GM13977 (cell line): Measurements from ENCODE around the gene TEKT5.
"Not testable (repeated sequence)": the region's sequence is repeated elsewhere in the genome, so short reads cannot be mapped to it uniquely, and the experiment has no call there.

Experiments
- DNase-seq: peaks from one replicate; pipeline ENCODE4 v3.0.0; 2012; ENCODE audit warnings: low spot score
- CTCF ChIP-seq: IDR thresholded peaks from 2 replicates; pipeline ENCODE4 v1.5.1; 2012; ENCODE audit warnings: mild to moderate bottlenecking, control low read depth; ENCODE audit not compliant: insufficient read depth; ENCODE audit errors: extremely low read depth, missing control alignments
- in situ Hi-C: fragments of 300-500 bp; cut with MboI; formaldehyde crosslinking; loops from one replicate; pipeline ENCODE4 v1.12.0; 2022; ENCODE audit warnings: low sequenced_read_pairs, low pct_unique_long_range_greater_than_20kb, mixed read lengths, inconsistent platforms; ENCODE audit not compliant: unreplicated experiment

TEKT5 gene

DNA sequence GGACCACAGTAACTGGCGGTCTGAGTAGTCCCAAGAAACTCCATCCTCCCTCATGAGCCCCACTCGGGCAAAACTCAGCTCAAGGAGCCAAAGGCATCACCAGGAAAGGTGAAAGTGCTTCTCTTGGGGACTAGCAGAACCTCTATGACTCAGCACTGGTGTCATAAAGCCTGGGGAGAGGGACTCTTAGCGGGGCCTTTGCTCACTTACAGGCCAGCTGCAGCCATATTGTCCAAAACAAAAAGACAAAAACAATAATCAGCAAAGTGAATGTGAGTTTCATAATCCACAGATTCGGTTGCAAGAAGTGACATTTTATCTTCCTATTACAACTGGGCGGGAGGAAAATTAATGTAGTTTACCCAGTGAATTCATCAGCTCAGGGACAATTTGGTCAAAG is at the start of gene TEKT5:
Gene TEKT5 (minus strand): TSS at position 101 of the 400 bp plus-strand sequence. CDS start 57 bp downstream, at position 44.
- in situ Hi-C loops, result no loop called here
- no peak for TF ChIP-seq CTCF
- no peak for DNase-seq

DNA sequence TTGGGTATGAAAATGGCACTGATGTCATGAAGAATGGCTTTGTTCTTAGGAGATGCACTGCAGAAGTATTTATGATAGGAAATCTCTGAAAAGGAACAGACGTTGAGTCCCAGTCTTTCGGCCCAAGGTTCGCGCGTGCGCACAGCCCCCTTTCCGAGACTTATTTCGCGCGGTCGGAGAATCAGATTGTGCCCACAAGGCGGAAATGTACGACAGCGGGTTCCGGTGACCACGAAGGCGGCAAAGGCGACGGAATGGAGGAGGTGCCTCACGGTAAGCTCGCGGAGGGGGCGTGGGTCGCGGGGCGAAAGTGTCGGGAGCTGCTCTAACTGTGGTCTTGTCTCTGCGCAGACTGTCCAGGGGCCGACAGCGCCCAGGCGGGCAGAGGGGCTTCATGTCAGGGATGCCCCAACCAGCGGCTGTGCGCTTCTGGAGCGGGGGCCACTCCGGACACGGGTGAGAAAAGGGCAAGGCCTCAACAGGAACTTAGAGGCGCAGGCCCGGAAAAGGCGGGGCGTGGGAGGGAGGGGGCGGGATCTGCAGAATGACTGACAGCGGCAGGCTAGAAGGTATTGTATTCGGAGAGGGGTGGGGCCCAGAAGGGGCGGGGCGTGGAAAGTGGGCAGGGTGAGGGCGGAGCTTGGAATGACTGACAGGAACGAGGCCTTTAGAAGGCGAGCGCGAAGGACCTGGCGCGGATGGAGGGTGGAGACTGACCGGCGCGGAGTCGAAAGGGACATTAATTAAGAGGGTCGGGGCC is 49.1 kb upstream of the TEKT5 start, which contains the start of gene NUBP1:
Gene NUBP1 (plus strand): TSS at position 233 of the 760 bp plus-strand sequence. CDS start 22 bp downstream, at position 255.
- DNase-seq, result peak; percentile 94
- in situ Hi-C loops, result loop anchor here (10.0 kb wide), 1 partner anchor 151 kb away; no protein-coding TSS in a partner anchor
- TF ChIP-seq CTCF, result no peak

GRCh38 chr16:10743227-10743609 is 48.5 kb upstream of the TEKT5 start:
- no peak for DNase-seq
- in situ Hi-C loops, result loop anchor here (10.0 kb wide), 1 partner anchor 152 kb away; no protein-coding TSS in a partner anchor
- no peak for TF ChIP-seq CTCF

GRCh38 chr16:10741844-10742243 is 47.1 kb upstream of the TEKT5 start:
- no peak for TF ChIP-seq CTCF
- no peak for DNase-seq
- in situ Hi-C loops, result loop anchor here (10.0 kb wide), 1 partner anchor 153 kb away; no protein-coding TSS in a partner anchor

GRCh38 chr16:10741249-10741648 is 46.5 kb upstream of the TEKT5 start:
- in situ Hi-C loops, result loop anchor here (10.0 kb wide), 1 partner anchor 154 kb away; no protein-coding TSS in a partner anchor
- DNase-seq, result not testable (repeated sequence)

GRCh38 chr16:10740845-10741208 is 46.1 kb upstream of the TEKT5 start:
- TF ChIP-seq CTCF, result peak; percentile 12
- in situ Hi-C loops, result loop anchor here (10.0 kb wide), 1 partner anchor 154 kb away; no protein-coding TSS in a partner anchor
- DNase-seq, result no peak
